H1 (cell line): ENCODE results near the gene HNRNPAB. TPM values are rescaled to one million over a fixed set of nuclear protein-coding genes. Genes with fewer than 3 reads are reported as not detected.
A peak's percentile ranks its signal among the peaks of the same experiment; 100 is the strongest.

ENCODE experiments used
- CTCF ChIA-PET: fragments of 300-600 bp; sonication (Branson Sonifier 250); formaldehyde crosslinking; loops from one replicate; lab custom pipeline; 2021; ENCODE audit not compliant: partially characterized antibody; lab: Charles Lee
- POLR2A ChIA-PET: fragments of 300-600 bp; sonication (Branson Sonifier 250); formaldehyde crosslinking; loops from one replicate; lab custom pipeline; 2021; ENCODE audit warnings: inconsistent platforms; ENCODE audit not compliant: partially characterized antibody; lab: Charles Lee
- DNase-seq, 2 experiments: peaks; one replicate each; pipeline versions ENCODE4 v3.0.0 to v3.0.0-alpha.2; 2010 to 2022; ENCODE audit warnings: low spot score in 2 of 2, low read depth in 1 of 2, mixed read lengths in 1 of 2
- FAIRE-seq: peaks from 2 replicates; lab custom pipeline; 2011; peaks lifted over from hg19 to GRCh38; lab: Jason Lieb, UNC
- H2AFZ ChIP-seq: 2 replicates; pipeline ENCODE4 v1.8.1; 2012; ENCODE audit warnings: low read length, inconsistent platforms
- H2AK5ac ChIP-seq: 2 replicates; pipeline ENCODE4 v1.6.1; 2013; ENCODE audit warnings: low read depth, low read length
- H2BK120ac ChIP-seq: replicated peaks from 2 replicates; pipeline ENCODE3; 2013; ENCODE audit warnings: low read depth, low read length, inconsistent platforms
- H2BK12ac ChIP-seq: 2 replicates; pipeline ENCODE4 v1.6.1; 2013; ENCODE audit warnings: low read depth, low read length
- H2BK15ac ChIP-seq: 2 replicates; pipeline ENCODE4 v1.6.1; 2013; ENCODE audit warnings: low read length
- H2BK20ac ChIP-seq: 2 replicates; pipeline ENCODE4 v1.6.1; 2013; ENCODE audit warnings: low read length
- H2BK5ac ChIP-seq: 2 replicates; pipeline ENCODE4 v1.6.1; 2013; ENCODE audit warnings: low read depth, low read length
- H3K14ac ChIP-seq: 2 replicates; pipeline ENCODE4 v1.6.1; 2013; ENCODE audit warnings: inconsistent platforms; ENCODE audit not compliant: insufficient read length
- H3K18ac ChIP-seq: 2 replicates; pipeline ENCODE4 v1.6.1; 2013; ENCODE audit warnings: low read length; ENCODE audit errors: extremely low read depth
- H3K23ac ChIP-seq: 2 replicates; pipeline ENCODE4 v1.6.1; 2013; ENCODE audit warnings: inconsistent platforms; ENCODE audit not compliant: insufficient read length
- H3K23me2 ChIP-seq: 2 replicates; pipeline ENCODE4 v1.6.1; 2013; ENCODE audit warnings: low read depth, low read length
- H3K27ac ChIP-seq: 2 replicates; pipeline ENCODE4 v1.6.1; 2011; ENCODE audit warnings: low read depth, low read length, inconsistent platforms
- H3K27me3 ChIP-seq, 4 experiments: replicated peaks in 1 of 4; 1 replicate in 1 of 4; 2 replicates in 3 of 4; pipeline versions ENCODE4 v1.6.1 to v1.8.1; 2011 to 2013; ENCODE audit warnings: low read length in 3 of 4, mild to moderate bottlenecking in 3 of 4, inconsistent platforms in 2 of 4, mixed read lengths in 2 of 4, moderate library complexity in 1 of 4; ENCODE audit not compliant: control insufficient read depth in 3 of 4, insufficient read depth in 3 of 4; ENCODE audit errors: extremely low read depth in 1 of 4
- H3K36me3 ChIP-seq, 4 experiments: 2 replicates each; pipeline versions ENCODE4 v1.6.1 to v1.8.1; 2011 to 2013; ENCODE audit warnings: mild to moderate bottlenecking in 4 of 4, low read length in 3 of 4, moderate library complexity in 2 of 4, control low read depth in 1 of 4, inconsistent platforms in 1 of 4; ENCODE audit not compliant: insufficient read depth in 4 of 4, control insufficient read depth in 2 of 4
- H3K4ac ChIP-seq: replicated peaks from 2 replicates; pipeline ENCODE3; 2013; ENCODE audit warnings: low read length, low read depth, mixed read lengths, inconsistent platforms; ENCODE audit not compliant: insufficient read length
- H3K4me1 ChIP-seq, 4 experiments: replicated peaks in 1 of 4; 1 replicate in 1 of 4; 2 replicates in 3 of 4; pipeline versions ENCODE4 v1.6.1 to v1.8.1; 2011 to 2013; ENCODE audit warnings: low read length in 3 of 4, inconsistent platforms in 2 of 4, mixed read lengths in 1 of 4; ENCODE audit not compliant: insufficient read depth in 4 of 4, control insufficient read depth in 3 of 4
- H3K4me2 ChIP-seq, 2 experiments: 2 replicates each; pipeline versions ENCODE4 v1.6.1 to v1.8.1; 2011 to 2013; ENCODE audit warnings: low read depth in 2 of 2, low read length in 2 of 2, control low read depth in 1 of 2, inconsistent platforms in 1 of 2, mild to moderate bottlenecking in 1 of 2; ENCODE audit not compliant: insufficient read depth in 1 of 2
- H3K4me3 ChIP-seq, 4 experiments: fragments of 200-600, 300-600 bp in 1 of 4; sonication (generic), shearing (Covaris generic), sonication (Bioruptor Twin) in 1 of 4; 2 replicates each; pipeline versions ENCODE4 v1.5.1 to v1.8.1; 2011 to 2016; ENCODE audit warnings: low read length in 4 of 4, low read depth in 3 of 4, control low read depth in 2 of 4, inconsistent platforms in 2 of 4, mild to moderate bottlenecking in 2 of 4, mixed read lengths in 1 of 4, moderate library complexity in 1 of 4; ENCODE audit not compliant: insufficient read depth in 2 of 4; ENCODE audit errors: extremely low read depth in 1 of 4
- H3K56ac ChIP-seq: replicated peaks from 2 replicates; pipeline ENCODE3; 2013; ENCODE audit warnings: low read depth, mild to moderate bottlenecking, mixed read lengths, low read length, inconsistent platforms; ENCODE audit not compliant: insufficient read length
- H3K79me1 ChIP-seq: 2 replicates; pipeline ENCODE4 v1.6.1; 2013; ENCODE audit warnings: low read depth, low read length, control low read depth
- H3K79me2 ChIP-seq, 2 experiments: 2 replicates each; pipeline versions ENCODE4 v1.6.1 to v1.8.1; 2012 to 2013; ENCODE audit warnings: low read length in 2 of 2, mild to moderate bottlenecking in 2 of 2, inconsistent platforms in 1 of 2; ENCODE audit not compliant: insufficient read depth in 2 of 2, control insufficient read depth in 1 of 2
- H3K9ac ChIP-seq, 4 experiments: replicated peaks in 1 of 4; 1 replicate in 1 of 4; 2 replicates in 3 of 4; pipeline versions ENCODE4 v1.6.1 to v1.8.1; 2011 to 2013; ENCODE audit warnings: low read depth in 3 of 4, low read length in 3 of 4, control low read depth in 2 of 4, mild to moderate bottlenecking in 2 of 4, moderate library complexity in 2 of 4, inconsistent platforms in 1 of 4; ENCODE audit errors: extremely low read depth in 1 of 4
- H3K9me3 ChIP-seq, 2 experiments: 2 replicates each; pipeline versions ENCODE4 v1.6.1 to v1.8.1; 2012 to 2013; ENCODE audit warnings: mild to moderate bottlenecking in 2 of 2, moderate library complexity in 2 of 2, control low read depth in 1 of 2, inconsistent platforms in 1 of 2, low read depth in 1 of 2, low read length in 1 of 2, mixed read lengths in 1 of 2; ENCODE audit not compliant: insufficient read depth in 2 of 2
- H4K20me1 ChIP-seq, 2 experiments: replicated peaks in 1 of 2; 2 replicates each; pipeline versions ENCODE3 to v1.8.1; 2011 to 2013; ENCODE audit warnings: inconsistent platforms in 2 of 2, low read length in 2 of 2, mild to moderate bottlenecking in 1 of 2; ENCODE audit not compliant: insufficient read depth in 2 of 2, control insufficient read depth in 1 of 2
- H4K5ac ChIP-seq: 2 replicates; pipeline ENCODE4 v1.6.1; 2013; ENCODE audit warnings: low read length, low read depth, mixed read lengths, inconsistent platforms; ENCODE audit not compliant: insufficient read length
- H4K8ac ChIP-seq: 2 replicates; pipeline ENCODE4 v1.8.0; 2013; ENCODE audit warnings: mild to moderate bottlenecking, moderate library complexity, low read length, inconsistent platforms; ENCODE audit not compliant: insufficient read depth; ENCODE audit errors: extremely low read depth
- H4K91ac ChIP-seq: replicated peaks from 2 replicates; pipeline ENCODE3; 2013; ENCODE audit warnings: low read length, mixed read lengths, inconsistent platforms; ENCODE audit not compliant: insufficient read length
- CTBP2 ChIP-seq: IDR thresholded peaks from 2 replicates; pipeline ENCODE4 v1.7.0; 2011; ENCODE audit warnings: borderline replicate concordance, mild to moderate bottlenecking, moderate library complexity, mixed read lengths, low read length; ENCODE audit not compliant: insufficient read depth, insufficient read length
- HDAC6 ChIP-seq: IDR thresholded peaks from one replicate; pipeline ENCODE4 v1.7.1; 2012; ENCODE audit warnings: low read depth, mild to moderate bottlenecking, inconsistent platforms, low read length, moderate library complexity
- SRF ChIP-seq: IDR thresholded peaks from 2 replicates; pipeline ENCODE4 v1.6.1; 2011; ENCODE audit warnings: mild to moderate bottlenecking, low read depth, low read length, moderate library complexity
- WGBS, 2 experiments: shearing (Covaris generic) in 1 of 2; methylation state at CpG; one replicate each; pipeline versions ENCODE4 v1.1.6 to v1.1.7; 2013 to 2015; ENCODE audit warnings: low lambda C conversion rate in 2 of 2, mixed read lengths in 2 of 2, inconsistent platforms in 1 of 2, low coverage in 1 of 2, missing lambda C conversion rate in 1 of 2; ENCODE audit not compliant: insufficient replicate concordance in 2 of 2, insufficient coverage in 1 of 2, insufficient read length in 1 of 2; ENCODE audit errors: extremely low coverage in 1 of 2, missing lambda C conversion rate in 1 of 2; 5-methylcytosine and 5-hydroxymethylcytosine counted together
- polyA plus RNA-seq, 7 experiments: library from polyadenylated mRNA; depleted of rRNA in 3 of 7; stranded (reverse) in 5 of 7; unstranded in 2 of 7; fragments of >200 nt in 5 of 7; fragments of 200-250 nt in 2 of 7; gene quantifications; 1 replicate in 5 of 7; 2 replicates in 1 of 7; 4 replicates in 1 of 7; pipeline versions ENCODE4 v1.2.1 to v1.2.3, GENCODE V29; 2011 to 2013; ENCODE audit warnings: missing spikeins in 2 of 7, mixed read lengths in 2 of 7
- total RNA-seq: library from RNA; stranded (reverse); fragmentation: NEBNext Ultra II Directional; extraction: Animal tissue kit (Norgen Biotek cat#: 25700); gene quantifications from 2 replicates; pipeline ENCODE4 v1.2.1, GENCODE V29; 2021
- TF ChIP-seq, protein P1 (sequence below), 3 experiments: IDR thresholded peaks; 1 replicate in 2 of 3; 2 replicates in 1 of 3; pipeline versions ENCODE4 v1.5.1 to v1.6.1; 2011; ENCODE audit warnings: low read length in 3 of 3, mild to moderate bottlenecking in 3 of 3, inconsistent platforms in 2 of 3, low read depth in 1 of 3, moderate library complexity in 1 of 3; ENCODE audit not compliant: insufficient read depth in 1 of 3; ENCODE audit errors: control extremely low read depth in 1 of 3

The HNRNPAB gene
- total and polyA plus RNA-seq, 2 of the 8 experiments (the other 6 are each of a cell fraction or from before 2014, with no cell fraction given) = 373 to 563 TPM

DNA sequence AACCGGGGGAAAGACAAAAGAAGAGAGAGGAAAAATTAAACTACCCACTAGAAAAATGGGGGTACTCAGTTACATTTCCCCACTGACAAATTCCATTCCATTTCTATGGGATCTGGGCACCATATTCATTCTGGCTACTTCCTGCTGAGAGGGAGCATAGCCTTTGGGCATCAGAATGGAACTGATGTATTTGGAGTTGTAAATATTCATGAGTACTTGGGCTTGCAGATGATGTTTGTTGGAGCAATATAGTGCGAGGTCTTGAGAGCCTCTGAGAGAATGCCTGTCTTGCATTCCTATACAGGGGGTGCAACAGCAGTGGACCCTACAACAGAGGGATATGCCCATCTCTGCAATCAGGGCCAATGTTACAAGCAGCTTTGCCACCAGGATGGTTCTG lies 33.9 kb upstream of the HNRNPAB start:
- Histone ChIP-seq H3K56ac (no peak overlapping the region), H3K36me3 (no peaks in the 10 kb centered on the region), H3K4ac (no peak overlapping the region), H4K91ac (no peak overlapping the region), H4K20me1 (no peaks in the 10 kb centered on the region), H3K4me1 (peaks cover 0 to 12% (median 1%) of the 10 kb centered on the region in 4 experiments; a peak in 1 of 7 replicates), H3K4me2 (no peak overlapping the region), H4K5ac (no peak overlapping the region), H3K23me2 (no peaks in the 10 kb centered on the region), H2BK15ac (no peak overlapping the region), H3K27me3 (no peaks in the 10 kb centered on the region), H2BK20ac (no peak overlapping the region), H4K8ac (no peak overlapping the region), H2AK5ac (no peak overlapping the region), H3K9me3 (no peaks in the 10 kb centered on the region), H2BK12ac (0 out of 2 replicates have a peak overlapping the region, but pooled peaks have one; percentile 39), H3K4me3 (no peak overlapping the region), H3K23ac (no peak overlapping the region), H2BK120ac (no peak overlapping the region), H3K18ac (no peak overlapping the region), H3K79me1 (no peaks in the 10 kb centered on the region), H3K27ac (no peak overlapping the region), H3K9ac (no peak overlapping the region), H3K14ac (no peak overlapping the region), H2AFZ (no peak overlapping the region), H2BK5ac (0 out of 2 replicates have a peak overlapping the region, but pooled peaks have one; percentile 35), H3K79me2 (no peaks in the 10 kb centered on the region)
- 88% methylated on average over 2 of the region's 2 CpGs; no CpG with 5 or more reads in 1 of the 2 experiments for WGBS, 2 experiments
- CTCF ChIA-PET = interaction anchor here (1.6 to 1.7 kb wide), 2 partner anchors 86 to 95 kb away, joined by 3 to 8 read pairs; no protein-coding TSS in a partner anchor
- no peak for FAIRE-seq
- TF ChIP-seq, protein P1, sequence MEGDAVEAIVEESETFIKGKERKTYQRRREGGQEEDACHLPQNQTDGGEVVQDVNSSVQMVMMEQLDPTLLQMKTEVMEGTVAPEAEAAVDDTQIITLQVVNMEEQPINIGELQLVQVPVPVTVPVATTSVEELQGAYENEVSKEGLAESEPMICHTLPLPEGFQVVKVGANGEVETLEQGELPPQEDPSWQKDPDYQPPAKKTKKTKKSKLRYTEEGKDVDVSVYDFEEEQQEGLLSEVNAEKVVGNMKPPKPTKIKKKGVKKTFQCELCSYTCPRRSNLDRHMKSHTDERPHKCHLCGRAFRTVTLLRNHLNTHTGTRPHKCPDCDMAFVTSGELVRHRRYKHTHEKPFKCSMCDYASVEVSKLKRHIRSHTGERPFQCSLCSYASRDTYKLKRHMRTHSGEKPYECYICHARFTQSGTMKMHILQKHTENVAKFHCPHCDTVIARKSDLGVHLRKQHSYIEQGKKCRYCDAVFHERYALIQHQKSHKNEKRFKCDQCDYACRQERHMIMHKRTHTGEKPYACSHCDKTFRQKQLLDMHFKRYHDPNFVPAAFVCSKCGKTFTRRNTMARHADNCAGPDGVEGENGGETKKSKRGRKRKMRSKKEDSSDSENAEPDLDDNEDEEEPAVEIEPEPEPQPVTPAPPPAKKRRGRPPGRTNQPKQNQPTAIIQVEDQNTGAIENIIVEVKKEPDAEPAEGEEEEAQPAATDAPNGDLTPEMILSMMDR (IDR thresholded peaks at IDR 0.05; ENCODE audit: control extremely low read depth in 1 of 3, insufficient read depth in 1 of 3, low read depth in 1 of 3, low read length in 3 of 3) = no peak
- TF ChIP-seq HDAC6 = no peak
- no peak for TF ChIP-seq CTBP2
- no peak for TF ChIP-seq SRF
- POLR2A ChIA-PET = interaction anchor here (1.3 to 38.5 kb wide), 4 partner anchors 10 to 60 kb away, joined by 4 to 985 read pairs (median 14); partner anchors contain the start of genes HNRNPAB and NHP2
- no peak for DNase-seq
